DOHH2 (cell line): ENCODE data around the gene MISP.

Source experiments
- H3F3A ChIP-seq: fragments of 200-600 bp; sonication (generic), shearing (Covaris generic); 2 replicates; pipeline ENCODE4 v1.6.0; 2016; ENCODE audit warnings: antibody characterized with exemption, mild to moderate bottlenecking; ENCODE audit not compliant: control insufficient read depth, insufficient read depth
- H3K27ac ChIP-seq: fragments of 200-600 bp; sonication (generic); 2 replicates; pipeline ENCODE4 v1.5.1; 2014; ENCODE audit warnings: low read depth, mild to moderate bottlenecking, low read length, moderate library complexity
- H3K27me3 ChIP-seq: fragments of 200-600 bp; sonication (generic); 2 replicates; pipeline ENCODE4 v1.6.1; 2014; ENCODE audit warnings: mild to moderate bottlenecking, low read length, mixed read lengths; ENCODE audit not compliant: control insufficient read depth
- H3K36me3 ChIP-seq: fragments of 200-600 bp; sonication (generic); 2 replicates; pipeline ENCODE4 v1.6.1; 2014; ENCODE audit warnings: mild to moderate bottlenecking, low read length, moderate library complexity, mixed read lengths; ENCODE audit not compliant: control insufficient read depth
- H3K4me1 ChIP-seq: fragments of 200-600 bp; sonication (generic); 2 replicates; pipeline ENCODE4 v1.6.1; 2014; ENCODE audit warnings: mild to moderate bottlenecking, low read length, mixed read lengths; ENCODE audit not compliant: control insufficient read depth
- H3K4me2 ChIP-seq: fragments of 200-600 bp; sonication (generic); 2 replicates; pipeline ENCODE4 v1.6.0; 2014; ENCODE audit warnings: mild to moderate bottlenecking, low read length, moderate library complexity
- H3K4me3 ChIP-seq: fragments of 200-600 bp; sonication (generic); 2 replicates; pipeline ENCODE4 v1.5.1; 2014; ENCODE audit warnings: mild to moderate bottlenecking, low read length, mixed read lengths
- H3K79me2 ChIP-seq: fragments of 200-600 bp; sonication (generic); 2 replicates; pipeline ENCODE4 v1.6.1; 2014; ENCODE audit warnings: mild to moderate bottlenecking, low read length, mixed read lengths; ENCODE audit not compliant: control insufficient read depth
- H3K9me2 ChIP-seq: fragments of 200-600 bp; sonication (generic); replicated peaks from 2 replicates; pipeline ENCODE4 v1.6.1; 2014; ENCODE audit warnings: mild to moderate bottlenecking, low read length, mixed read lengths; ENCODE audit not compliant: control insufficient read depth
- H3K9me3 ChIP-seq: fragments of 200-600 bp; sonication (generic); 2 replicates; pipeline ENCODE4 v1.6.1; 2014; ENCODE audit warnings: antibody characterized with exemption, low read length, mixed read lengths; ENCODE audit not compliant: control insufficient read depth, insufficient read depth
- H4K20me1 ChIP-seq: fragments of 200-600 bp; sonication (generic); 2 replicates; pipeline ENCODE4 v1.6.0; 2014; ENCODE audit warnings: low read depth, mild to moderate bottlenecking, antibody characterized with exemption, low read length, moderate library complexity; ENCODE audit not compliant: control insufficient read depth, insufficient read depth
- EZH2phosphoT487 ChIP-seq: fragments of 200-600 bp; sonication (generic); IDR thresholded peaks from 2 replicates; pipeline ENCODE4 v1.6.1; 2017; ENCODE audit warnings: borderline replicate concordance, mild to moderate bottlenecking, antibody characterized with exemption, low read length, moderate library complexity, mixed read lengths
- TF ChIP-seq, protein P1 (sequence below): fragments of 200-600 bp; sonication (generic); IDR thresholded peaks from one replicate; pipeline ENCODE4 v1.5.1; 2014; ENCODE audit warnings: antibody characterized with exemption, mild to moderate bottlenecking, low read depth, low read length; ENCODE audit not compliant: poor library complexity, severe bottlenecking

MISP gene

DNA sequence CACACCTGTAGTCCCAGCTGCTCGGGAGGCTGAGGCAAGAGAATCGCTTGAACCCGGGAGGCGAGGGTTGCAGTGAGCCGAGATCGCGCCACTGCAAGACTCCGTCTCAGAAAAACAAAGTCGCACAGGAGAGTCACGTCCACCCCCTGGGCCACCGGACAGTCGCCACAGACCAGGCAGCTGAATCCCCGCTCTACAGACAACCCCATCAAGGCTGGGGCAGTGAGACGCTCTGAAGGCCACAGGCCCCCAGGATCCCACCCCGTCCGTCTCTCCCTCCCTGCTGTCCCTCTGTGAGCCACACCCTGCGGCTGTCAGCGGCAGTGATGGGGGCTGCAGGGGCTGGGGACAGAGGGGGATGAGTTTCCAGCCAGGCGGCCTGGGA is 30.9 kb downstream of the MISP start:
- Histone ChIP-seq H3K27me3 (no peaks in the 10 kb centered on the region), H3K4me2 (no peak overlapping the region), H3K27ac (no peak overlapping the region), H3K36me3 (no peaks in the 10 kb centered on the region), H3K4me3 (no peak overlapping the region), H3K4me1 (no peaks in the 10 kb centered on the region), H4K20me1 (no peaks in the 10 kb centered on the region), H3K79me2 (no peaks in the 10 kb centered on the region), H3K9me3 (no peaks in the 10 kb centered on the region), H3K9me2 (no peaks in the 10 kb centered on the region), H3F3A (no peaks in the 10 kb centered on the region)
- TF ChIP-seq EZH2phosphoT487: no peak
- TF ChIP-seq, protein P1, sequence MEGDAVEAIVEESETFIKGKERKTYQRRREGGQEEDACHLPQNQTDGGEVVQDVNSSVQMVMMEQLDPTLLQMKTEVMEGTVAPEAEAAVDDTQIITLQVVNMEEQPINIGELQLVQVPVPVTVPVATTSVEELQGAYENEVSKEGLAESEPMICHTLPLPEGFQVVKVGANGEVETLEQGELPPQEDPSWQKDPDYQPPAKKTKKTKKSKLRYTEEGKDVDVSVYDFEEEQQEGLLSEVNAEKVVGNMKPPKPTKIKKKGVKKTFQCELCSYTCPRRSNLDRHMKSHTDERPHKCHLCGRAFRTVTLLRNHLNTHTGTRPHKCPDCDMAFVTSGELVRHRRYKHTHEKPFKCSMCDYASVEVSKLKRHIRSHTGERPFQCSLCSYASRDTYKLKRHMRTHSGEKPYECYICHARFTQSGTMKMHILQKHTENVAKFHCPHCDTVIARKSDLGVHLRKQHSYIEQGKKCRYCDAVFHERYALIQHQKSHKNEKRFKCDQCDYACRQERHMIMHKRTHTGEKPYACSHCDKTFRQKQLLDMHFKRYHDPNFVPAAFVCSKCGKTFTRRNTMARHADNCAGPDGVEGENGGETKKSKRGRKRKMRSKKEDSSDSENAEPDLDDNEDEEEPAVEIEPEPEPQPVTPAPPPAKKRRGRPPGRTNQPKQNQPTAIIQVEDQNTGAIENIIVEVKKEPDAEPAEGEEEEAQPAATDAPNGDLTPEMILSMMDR: no peak

GRCh38 chr19:782185-782877 is 31.4 kb downstream of the MISP start:
- no peaks in the 10 kb centered on the region for H3K36me3 ChIP-seq
- no peaks in the 10 kb centered on the region for H3K79me2 ChIP-seq
- TF ChIP-seq EZH2phosphoT487: no peak
- TF ChIP-seq, protein P1: no peak
- H3K27me3 ChIP-seq: no peaks in the 10 kb centered on the region
- H3F3A ChIP-seq: no peaks in the 10 kb centered on the region
- H3K9me3 ChIP-seq: no peaks in the 10 kb centered on the region
- H3K4me3 ChIP-seq: no peak overlapping the region
- no peaks in the 10 kb centered on the region for H3K9me2 ChIP-seq
- no peak overlapping the region for H3K4me2 ChIP-seq
- H3K27ac ChIP-seq: no peak overlapping the region
- H4K20me1 ChIP-seq: no peaks in the 10 kb centered on the region
- no peaks in the 10 kb centered on the region for H3K4me1 ChIP-seq

DNA sequence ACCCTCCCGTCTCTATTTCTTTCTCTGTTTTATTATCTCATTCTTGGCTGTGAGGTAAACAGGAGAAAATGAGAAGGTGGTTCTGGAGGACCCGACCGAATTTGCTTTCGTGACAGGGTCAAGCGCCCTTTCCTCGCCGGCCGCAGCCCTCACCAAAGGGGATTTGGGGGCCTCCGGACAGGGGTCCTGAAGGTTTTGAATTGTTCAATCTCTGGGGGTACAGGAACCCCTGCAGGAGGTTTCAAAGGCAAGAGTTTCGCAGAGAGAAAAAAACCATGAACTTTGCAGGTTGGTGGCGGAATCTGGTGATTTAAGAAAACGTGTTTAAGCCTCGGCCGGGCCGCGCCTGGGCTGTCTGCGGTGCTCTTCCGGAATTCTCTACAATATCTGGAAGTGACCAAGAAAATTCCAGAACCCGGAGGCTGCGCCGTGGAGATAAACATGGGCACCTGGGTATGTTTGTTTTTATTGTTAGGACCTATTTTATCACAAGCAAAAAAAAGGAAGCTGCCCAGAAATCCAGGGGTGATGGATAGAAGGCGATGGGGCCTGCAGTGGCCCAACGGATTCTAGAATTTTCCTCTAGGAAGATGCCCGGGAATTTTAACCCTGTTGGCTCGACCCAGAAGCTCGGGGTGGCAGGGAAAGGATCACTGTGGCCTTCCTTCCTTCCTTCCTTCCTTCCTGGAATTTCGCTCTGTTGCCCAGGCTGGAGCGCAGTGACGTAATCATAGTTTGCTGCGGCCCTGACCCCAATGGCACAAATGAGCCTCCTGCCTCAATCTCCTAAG is 32.2 kb downstream of the MISP start:
- H4K20me1 ChIP-seq: no peaks in the 10 kb centered on the region
- H3K27ac ChIP-seq: no peak overlapping the region
- H3K9me2 ChIP-seq: no peaks in the 10 kb centered on the region
- no peaks in the 10 kb centered on the region for H3K4me1 ChIP-seq
- TF ChIP-seq, protein P1: no peak
- TF ChIP-seq EZH2phosphoT487: no peak
- H3F3A ChIP-seq: no peaks in the 10 kb centered on the region
- no peaks in the 10 kb centered on the region for H3K36me3 ChIP-seq
- no peaks in the 10 kb centered on the region for H3K9me3 ChIP-seq
- no peak overlapping the region for H3K4me3 ChIP-seq
- no peaks in the 10 kb centered on the region for H3K79me2 ChIP-seq
- no peak overlapping the region for H3K4me2 ChIP-seq
- H3K27me3 ChIP-seq: no peaks in the 10 kb centered on the region
